PFSK-1 (cell line): ENCODE results near the gene EGLN1.

Experiments
- TAF1 ChIP-seq: IDR thresholded peaks from 2 replicates; pipeline ENCODE4 v1.6.1; 2012; ENCODE audit warnings: low read length, control low read depth, borderline replicate concordance; ENCODE audit not compliant: insufficient read depth
- TF ChIP-seq, protein P1 (sequence below), 2 experiments: IDR thresholded peaks; 2 replicates each; pipeline versions ENCODE4 v1.6.1 to v1.8.0; 2011 to 2012; ENCODE audit warnings: low read depth in 2 of 2, low read length in 2 of 2, control low read depth in 1 of 2, inconsistent platforms in 1 of 2, mild to moderate bottlenecking in 1 of 2, moderate library complexity in 1 of 2; ENCODE audit not compliant: insufficient read depth in 1 of 2

- no peak for TF ChIP-seq TAF1
- TF ChIP-seq, protein P1, sequence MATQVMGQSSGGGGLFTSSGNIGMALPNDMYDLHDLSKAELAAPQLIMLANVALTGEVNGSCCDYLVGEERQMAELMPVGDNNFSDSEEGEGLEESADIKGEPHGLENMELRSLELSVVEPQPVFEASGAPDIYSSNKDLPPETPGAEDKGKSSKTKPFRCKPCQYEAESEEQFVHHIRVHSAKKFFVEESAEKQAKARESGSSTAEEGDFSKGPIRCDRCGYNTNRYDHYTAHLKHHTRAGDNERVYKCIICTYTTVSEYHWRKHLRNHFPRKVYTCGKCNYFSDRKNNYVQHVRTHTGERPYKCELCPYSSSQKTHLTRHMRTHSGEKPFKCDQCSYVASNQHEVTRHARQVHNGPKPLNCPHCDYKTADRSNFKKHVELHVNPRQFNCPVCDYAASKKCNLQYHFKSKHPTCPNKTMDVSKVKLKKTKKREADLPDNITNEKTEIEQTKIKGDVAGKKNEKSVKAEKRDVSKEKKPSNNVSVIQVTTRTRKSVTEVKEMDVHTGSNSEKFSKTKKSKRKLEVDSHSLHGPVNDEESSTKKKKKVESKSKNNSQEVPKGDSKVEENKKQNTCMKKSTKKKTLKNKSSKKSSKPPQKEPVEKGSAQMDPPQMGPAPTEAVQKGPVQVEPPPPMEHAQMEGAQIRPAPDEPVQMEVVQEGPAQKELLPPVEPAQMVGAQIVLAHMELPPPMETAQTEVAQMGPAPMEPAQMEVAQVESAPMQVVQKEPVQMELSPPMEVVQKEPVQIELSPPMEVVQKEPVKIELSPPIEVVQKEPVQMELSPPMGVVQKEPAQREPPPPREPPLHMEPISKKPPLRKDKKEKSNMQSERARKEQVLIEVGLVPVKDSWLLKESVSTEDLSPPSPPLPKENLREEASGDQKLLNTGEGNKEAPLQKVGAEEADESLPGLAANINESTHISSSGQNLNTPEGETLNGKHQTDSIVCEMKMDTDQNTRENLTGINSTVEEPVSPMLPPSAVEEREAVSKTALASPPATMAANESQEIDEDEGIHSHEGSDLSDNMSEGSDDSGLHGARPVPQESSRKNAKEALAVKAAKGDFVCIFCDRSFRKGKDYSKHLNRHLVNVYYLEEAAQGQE (IDR thresholded peaks at IDR 0.05; ENCODE audit: insufficient read depth in 1 of 2, low read depth in 2 of 2, low read length in 2 of 2): no peak
Measured at GRCh38 chr1:231407049-231407448, 15.0 kb downstream of the EGLN1 start.
